Activated B cell treated with CpG ODN at 0.5 μM for 24 hours (primary cell): ENCODE measurements around the gene LINGO4. TPM values are rescaled to one million over a fixed set of nuclear protein-coding genes. Genes with fewer than 3 reads are reported as not detected.
"Not testable (repeated sequence)": the region's sequence is repeated elsewhere in the genome, so short reads cannot be mapped to it uniquely, and the experiment has no call there.

ENCODE experiments used
- ATAC-seq: fragments of 200-7000 bp; cut with Tn5 transposase; one replicate; pipeline ENCODE4 v1.10.0; 2021; ENCODE audit warnings: low read depth, mild to moderate bottlenecking, moderate library complexity
- CTCF ChIA-PET: fragments of 350-600 bp; sonication (Branson Sonifier 250); formaldehyde crosslinking; loops from one replicate; lab custom pipeline; 2021; ENCODE audit warnings: antibody characterized with exemption; lab: Charles Lee
- POLR2A ChIA-PET: fragments of 350-600 bp; sonication (Branson Sonifier 250); formaldehyde crosslinking; loops from one replicate; lab custom pipeline; 2021; ENCODE audit warnings: antibody characterized with exemption; lab: Charles Lee
- DNase-seq: peaks from one replicate; pipeline ENCODE4 v3.0.0; 2022
- H3K27ac Mint-ChIP-seq: one replicate; pipeline ENCODE4 v1.8.0; 2020; ENCODE audit warnings: mixed read lengths
- H3K27me3 Mint-ChIP-seq: one replicate; pipeline ENCODE4 v1.8.0; 2021; ENCODE audit warnings: mixed read lengths
- H3K36me3 Mint-ChIP-seq: one replicate; pipeline ENCODE4 v1.8.0; 2021; ENCODE audit warnings: low read depth, mixed read lengths
- H3K4me1 Mint-ChIP-seq: one replicate; pipeline ENCODE4 v1.8.0; 2021; ENCODE audit warnings: mixed read lengths
- H3K4me3 Mint-ChIP-seq: one replicate; pipeline ENCODE4 v1.8.0; 2020; ENCODE audit warnings: mild to moderate bottlenecking, mixed read lengths
- H3K9me3 Mint-ChIP-seq: one replicate; pipeline ENCODE4 v1.8.0; 2020; ENCODE audit warnings: mixed read lengths
- intact Hi-C: fragments of 100-400 bp; cut with micrococcal nuclease; formaldehyde crosslinking; loops from one replicate; pipeline ENCODE4 v1.15.1; 2024
- total RNA-seq: library from RNA; stranded (reverse); gene quantifications from 2 replicates; pipeline ENCODE4 v1.2.3, GENCODE V29; 2022
- TF ChIP-seq, protein P1 (sequence below): fragments of 200-600 bp; IDR thresholded peaks from one replicate; pipeline ENCODE4 v1.8.0; 2022; ENCODE audit warnings: antibody characterized with exemption, mild to moderate bottlenecking

Gene LINGO4
- total RNA-seq, 1 donor from 2014 or later, result not detected

GRCh38 chr1:151775894-151776664, 29.1 kb downstream of the LINGO4 start:
- Mint-ChIP-seq H3K36me3 (peaks cover 53% of the 10 kb centered on the region), H3K27me3 (no peaks in the 10 kb centered on the region), H3K27ac (no peak overlapping the region), H3K4me1 (no peaks in the 10 kb centered on the region), H3K9me3 (no peaks in the 10 kb centered on the region), H3K4me3 (no peak overlapping the region)
- no peak for ATAC-seq
- POLR2A ChIA-PET, result interaction anchor here (1.5 kb wide), 1 partner anchor 13 kb away, joined by 4 read pairs; the partner anchor contains the start of gene MRPL9
- CTCF ChIA-PET, result interaction anchor here (0.9 kb wide), 1 partner anchor 14 kb away, joined by 3 read pairs; the partner anchor contains the start of gene TDRKH
- no peak for DNase-seq
- intact Hi-C loops, result no loop called here
- TF ChIP-seq, protein P1, sequence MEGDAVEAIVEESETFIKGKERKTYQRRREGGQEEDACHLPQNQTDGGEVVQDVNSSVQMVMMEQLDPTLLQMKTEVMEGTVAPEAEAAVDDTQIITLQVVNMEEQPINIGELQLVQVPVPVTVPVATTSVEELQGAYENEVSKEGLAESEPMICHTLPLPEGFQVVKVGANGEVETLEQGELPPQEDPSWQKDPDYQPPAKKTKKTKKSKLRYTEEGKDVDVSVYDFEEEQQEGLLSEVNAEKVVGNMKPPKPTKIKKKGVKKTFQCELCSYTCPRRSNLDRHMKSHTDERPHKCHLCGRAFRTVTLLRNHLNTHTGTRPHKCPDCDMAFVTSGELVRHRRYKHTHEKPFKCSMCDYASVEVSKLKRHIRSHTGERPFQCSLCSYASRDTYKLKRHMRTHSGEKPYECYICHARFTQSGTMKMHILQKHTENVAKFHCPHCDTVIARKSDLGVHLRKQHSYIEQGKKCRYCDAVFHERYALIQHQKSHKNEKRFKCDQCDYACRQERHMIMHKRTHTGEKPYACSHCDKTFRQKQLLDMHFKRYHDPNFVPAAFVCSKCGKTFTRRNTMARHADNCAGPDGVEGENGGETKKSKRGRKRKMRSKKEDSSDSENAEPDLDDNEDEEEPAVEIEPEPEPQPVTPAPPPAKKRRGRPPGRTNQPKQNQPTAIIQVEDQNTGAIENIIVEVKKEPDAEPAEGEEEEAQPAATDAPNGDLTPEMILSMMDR, result no peak

- ChIA-PET POLR2A (no interaction called here), CTCF (no interaction called here)
- Mint-ChIP-seq H3K36me3 (peaks cover 45% of the 10 kb centered on the region), H3K4me1 (no peaks in the 10 kb centered on the region), H3K27ac (no peak overlapping the region), H3K27me3 (no peaks in the 10 kb centered on the region), H3K4me3 (no peak overlapping the region), H3K9me3 (no peaks in the 10 kb centered on the region)
- no peak for DNase-seq
- TF ChIP-seq, protein P1, result no peak
- intact Hi-C loops, result no loop called here
- ATAC-seq, result no peak
Measured at GRCh38 chr1:151774256-151774922, 30.8 kb downstream of the LINGO4 start.

GRCh38 chr1:151773702-151774101, 31.5 kb downstream of the LINGO4 start:
- Mint-ChIP-seq H3K27me3 (no peaks in the 10 kb centered on the region), H3K36me3 (peaks cover 38% of the 10 kb centered on the region), H3K9me3 (no peaks in the 10 kb centered on the region), H3K27ac (no peak overlapping the region), H3K4me3 (no peak overlapping the region), H3K4me1 (no peaks in the 10 kb centered on the region)
- ATAC-seq (no peak), DNase-seq (no peak)
- POLR2A ChIA-PET, result no interaction called here
- TF ChIP-seq, protein P1, result no peak
- CTCF ChIA-PET, result no interaction called here
- intact Hi-C loops, result no loop called here

DNA sequence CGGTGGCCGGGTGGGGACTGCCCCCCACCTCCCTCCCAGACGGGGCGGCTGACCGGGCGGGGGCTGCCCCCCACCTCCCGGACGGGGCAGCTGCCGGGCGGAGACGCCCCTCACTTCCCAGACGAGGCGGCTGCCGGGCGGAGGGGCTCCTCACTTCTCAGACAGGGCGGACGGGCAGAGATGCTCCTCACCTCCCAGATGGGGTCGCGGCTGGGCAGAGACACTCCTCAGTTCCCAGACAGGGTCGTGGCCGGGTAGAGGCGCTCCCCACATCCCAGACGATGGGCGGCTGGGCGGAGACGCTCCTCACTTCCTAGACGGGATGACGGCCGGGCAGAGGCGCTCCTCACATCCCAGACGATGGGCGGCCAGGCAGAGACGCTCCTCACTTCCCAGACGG, 35.9 kb downstream of the LINGO4 start:
- CTCF ChIA-PET, H3K27ac Mint-ChIP-seq, intact Hi-C loops, H3K36me3 Mint-ChIP-seq, H3K4me3 Mint-ChIP-seq, H3K27me3 Mint-ChIP-seq, DNase-seq, POLR2A ChIA-PET, H3K4me1 Mint-ChIP-seq, ATAC-seq, H3K9me3 Mint-ChIP-seq: not testable (repeated sequence)

DNA sequence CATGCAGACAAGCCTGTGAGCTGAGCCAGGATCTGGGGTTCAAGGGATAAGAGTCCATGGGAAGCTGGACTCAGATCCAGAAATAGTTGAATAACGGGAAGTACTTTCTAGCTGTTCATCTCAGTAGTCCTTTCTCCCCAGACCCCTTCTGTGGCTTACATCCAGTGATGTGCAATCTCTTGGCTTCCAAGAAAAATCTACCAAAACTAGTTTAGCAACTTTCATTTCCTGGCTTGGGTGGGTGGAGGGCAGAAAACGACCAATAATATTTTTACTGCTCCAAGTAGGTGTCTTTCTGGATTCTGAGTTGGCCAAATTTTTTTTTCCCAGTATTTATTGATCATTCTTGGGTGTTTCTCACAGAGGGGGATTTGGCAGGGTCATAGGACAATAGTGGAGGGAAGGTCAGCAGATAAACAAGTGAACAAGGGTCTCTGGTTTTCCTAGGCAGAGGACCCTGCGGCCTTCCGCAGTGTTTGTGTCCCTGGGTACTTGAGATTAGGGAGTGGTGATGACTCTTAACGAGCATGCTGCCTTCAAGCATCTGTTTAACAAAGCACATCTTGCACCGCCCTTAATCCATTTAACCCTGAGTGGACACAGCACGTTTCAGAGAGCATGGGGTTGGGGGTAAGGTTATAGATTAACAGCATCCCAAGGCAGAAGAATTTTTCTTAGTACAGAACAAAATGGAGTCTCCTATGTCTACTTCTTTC, 36.7 kb downstream of the LINGO4 start:
- H3K9me3 Mint-ChIP-seq, H3K27ac Mint-ChIP-seq, H3K4me3 Mint-ChIP-seq, POLR2A ChIA-PET, DNase-seq, intact Hi-C loops, CTCF ChIA-PET, H3K27me3 Mint-ChIP-seq, H3K4me1 Mint-ChIP-seq, H3K36me3 Mint-ChIP-seq, ATAC-seq: not testable (repeated sequence)
